Heart left ventricle (tissue), 16 donors: ENCODE results near the gene BMP10. TPM values are rescaled to one million over a fixed set of nuclear protein-coding genes. Genes with fewer than 3 reads are reported as not detected.

Experiments used
- ATAC-seq, 4 donors: fragments of 200-7000 bp; cut with Tn5 transposase; one replicate each; pipeline ENCODE4 v1.9.1; 2020 to 2022; ENCODE audit warnings: moderate library complexity in 4 of 4, mild to moderate bottlenecking in 3 of 4, moderate number of reproducible peaks in 1 of 4
- DNase-seq, 5 donors: peaks; one replicate each; pipeline ENCODE4 v3.0.0-alpha.2; 2020
- H3K27ac ChIP-seq, 12 donors: fragments of 200-600 bp; sonication (generic) in 4 of 12; one replicate each; pipeline versions ENCODE4 v1.5.0 to v1.8.0; 2016 to 2022; ENCODE audit warnings: mild to moderate bottlenecking in 2 of 12
- H3K27me3 ChIP-seq, 9 donors: fragments of 200-600 bp; sonication (generic) in 2 of 9; one replicate each; pipeline versions ENCODE4 v1.5.1 to v1.8.0; 2016 to 2022; ENCODE audit warnings: mild to moderate bottlenecking in 3 of 9
- H3K36me3 ChIP-seq, 9 donors: fragments of 200-600 bp; sonication (generic) in 2 of 9; one replicate each; pipeline versions ENCODE4 v1.5.0 to v1.8.0; 2018 to 2022; ENCODE audit warnings: mild to moderate bottlenecking in 2 of 9
- H3K4me1 ChIP-seq, 12 donors: fragments of 200-600 bp; sonication (generic) in 4 of 12; one replicate each; pipeline versions ENCODE4 v1.5.0 to v1.8.0; 2016 to 2022; ENCODE audit warnings: mild to moderate bottlenecking in 3 of 12
- H3K4me3 ChIP-seq, 12 donors: fragments of 200-600 bp; sonication (generic) in 4 of 12; one replicate each; pipeline versions ENCODE4 v1.5.0 to v1.8.0; 2017 to 2022; ENCODE audit warnings: mild to moderate bottlenecking in 9 of 12, moderate library complexity in 4 of 12
- H3K9me3 ChIP-seq, 12 donors: fragments of 200-600 bp; sonication (generic) in 4 of 12; one replicate each; pipeline versions ENCODE4 v1.5.0 to v1.8.0; 2016 to 2022; ENCODE audit warnings: mild to moderate bottlenecking in 1 of 12
- POLR2A ChIP-seq, 2 donors: fragments of 450-650 bp; IDR thresholded peaks; one replicate each; pipeline ENCODE4 v1.6.1; 2017; ENCODE audit warnings: antibody characterized with exemption in 2 of 2, mild to moderate bottlenecking in 2 of 2, moderate library complexity in 2 of 2
- WGBS, 4 donors: extraction: QIAGEN DNeasy Blood & Tissue Kit in 2 of 4; methylation state at CpG; one replicate each; pipeline versions ENCODE4 v1.1.5 to v1.1.7; 2013 to 2018; 5-methylcytosine and 5-hydroxymethylcytosine counted together
- intact Hi-C, 10 donors: fragments of 100-400 bp; cut with DNase I; formaldehyde crosslinking; loops; one replicate each; pipeline versions ENCODE4 v1.11.1 to v1.14.2; 2022
- polyA plus RNA-seq, 2 donors: library from polyadenylated mRNA; stranded (reverse); fragments of 200-250 nt; gene quantifications; one replicate each; pipeline ENCODE4 v1.2.3, GENCODE V29; 2013
- total RNA-seq, 9 donors: library from RNA; depleted of rRNA in 2 of 9; stranded (reverse); fragments of >200 nt in 2 of 9; fragmentation: NEBNext Ultra II Directional in 3 of 9; extraction: Animal tissue kit (Norgen Biotek cat#: 25700) in 3 of 9; gene quantifications; one replicate each; pipeline versions ENCODE4 v1.1.0 to v1.2.4, GENCODE V29; 2016 to 2023
- TF ChIP-seq, protein P1 (sequence below), 12 donors: fragments of 200-600 bp; sonication (generic) in 4 of 12; IDR thresholded peaks; one replicate each; pipeline versions ENCODE4 v1.5.0 to v1.8.0; 2018 to 2022; ENCODE audit warnings: antibody characterized with exemption in 12 of 12, mild to moderate bottlenecking in 5 of 12
- donor health status: ischemic (EF 13 %, LVEDD 7.1; RV severe dilation, severe dysfunction).
- donor health status: healthy with polysubstance abuse.
- donor health status: DM: no; HTN: yes; CAD: no.
- donor health status: DM: no; HTN: no; CAD: no.
- donor health status: ischemic (EF 25% LVEDD 6.9; RV normal size, moderate dysfunction).
- donor health status: ischemic (EF 25% LVEDD 5.7; RV mildly dilated, moderate dysfunction).
- donor health status: healthy.
- donor health status: DM: yes; HTN: yes; CAD: no.
- donor health status: ischemic (EF 35%, LVEDD 5.7; RV mildly dilated, moderate dysfunction).
- donor health status: nonischemic (EF 11% LVEDD 7.7; RV severe dilation, severe dysfunction).
- donor health status: DM: yes; HTN: yes; CAD: no.
- donor health status: PGD.
- donor health status: ischemic (EF 29% LVEDD 5.4; RV normal size, mild dysfunction).
- donor health status: nonischemic (EF 23%, LVEDD 6.1; RV moderate dilation, normal function).

Gene BMP10
- total and polyA plus RNA-seq, 11 donors = 0.15 to 5.9 (median 1.7) TPM; not detected in 7

DNA sequence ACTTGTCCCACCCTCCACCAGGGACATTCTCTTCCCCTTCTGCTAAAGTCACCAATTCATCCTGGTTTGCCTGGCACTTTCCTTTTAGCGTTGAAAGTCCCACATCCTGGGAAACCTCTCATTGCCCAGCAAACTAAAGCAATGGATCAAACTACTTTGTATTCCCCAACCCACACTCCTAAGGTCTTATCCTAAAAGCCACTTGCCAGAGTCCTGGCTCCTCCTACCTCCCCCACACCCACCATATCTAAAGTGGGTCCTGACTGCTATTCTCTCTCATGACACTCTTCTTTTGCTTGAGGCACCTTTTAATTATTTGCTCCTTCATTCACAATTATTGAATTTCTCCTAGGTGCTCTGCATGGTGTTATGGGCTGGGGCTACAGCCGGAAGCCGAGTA is 40.9 kb upstream of the BMP10 start:
- peaks cover 0 to 54% (median 8%) of the 10 kb centered on the region in 12 donors for H3K4me1 ChIP-seq
- TF ChIP-seq, protein P1, sequence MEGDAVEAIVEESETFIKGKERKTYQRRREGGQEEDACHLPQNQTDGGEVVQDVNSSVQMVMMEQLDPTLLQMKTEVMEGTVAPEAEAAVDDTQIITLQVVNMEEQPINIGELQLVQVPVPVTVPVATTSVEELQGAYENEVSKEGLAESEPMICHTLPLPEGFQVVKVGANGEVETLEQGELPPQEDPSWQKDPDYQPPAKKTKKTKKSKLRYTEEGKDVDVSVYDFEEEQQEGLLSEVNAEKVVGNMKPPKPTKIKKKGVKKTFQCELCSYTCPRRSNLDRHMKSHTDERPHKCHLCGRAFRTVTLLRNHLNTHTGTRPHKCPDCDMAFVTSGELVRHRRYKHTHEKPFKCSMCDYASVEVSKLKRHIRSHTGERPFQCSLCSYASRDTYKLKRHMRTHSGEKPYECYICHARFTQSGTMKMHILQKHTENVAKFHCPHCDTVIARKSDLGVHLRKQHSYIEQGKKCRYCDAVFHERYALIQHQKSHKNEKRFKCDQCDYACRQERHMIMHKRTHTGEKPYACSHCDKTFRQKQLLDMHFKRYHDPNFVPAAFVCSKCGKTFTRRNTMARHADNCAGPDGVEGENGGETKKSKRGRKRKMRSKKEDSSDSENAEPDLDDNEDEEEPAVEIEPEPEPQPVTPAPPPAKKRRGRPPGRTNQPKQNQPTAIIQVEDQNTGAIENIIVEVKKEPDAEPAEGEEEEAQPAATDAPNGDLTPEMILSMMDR (IDR thresholded peaks at IDR 0.05) = no peak
- TF ChIP-seq POLR2A (IDR thresholded peaks at IDR 0.05) = no peak
- intact Hi-C loops = loop anchor here in 8 of 10 donors (5.0 kb wide), 4 partner anchors 70 to 205 kb away; no protein-coding TSS in a partner anchor
- H3K27ac ChIP-seq = no peak overlapping the region
- no peaks in the 10 kb centered on the region for H3K9me3 ChIP-seq
- H3K36me3 ChIP-seq = no peaks in the 10 kb centered on the region
- no peak overlapping the region for H3K4me3 ChIP-seq
- DNase-seq = no peak
- no peak for ATAC-seq
- no peaks in the 10 kb centered on the region for H3K27me3 ChIP-seq
- WGBS, 4 donors = 91 to 94% (median 92%) methylated on average over 3 of the region's 3 CpGs

DNA sequence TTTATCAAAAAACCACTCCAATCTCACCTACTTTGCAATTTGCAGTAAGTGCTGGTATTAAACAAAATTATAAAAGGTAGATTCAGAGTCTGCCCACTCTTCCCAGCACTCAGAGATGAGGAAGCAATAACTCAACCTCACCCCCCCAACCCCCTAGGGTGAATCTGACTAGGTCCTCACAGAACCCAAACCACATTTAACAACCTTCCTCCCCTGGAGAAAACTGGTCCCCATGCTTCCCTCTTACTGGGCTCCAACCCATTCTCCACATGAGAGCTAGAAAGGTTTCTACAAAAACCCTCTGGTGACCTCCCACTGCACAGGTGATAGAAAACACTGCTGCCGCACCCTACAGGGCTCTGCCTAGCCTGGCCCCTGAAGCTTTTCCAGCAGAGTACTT is 40.5 kb upstream of the BMP10 start:
- H3K36me3 ChIP-seq = no peaks in the 10 kb centered on the region
- H3K27ac ChIP-seq = no peak overlapping the region
- no peak for DNase-seq
- no peaks in the 10 kb centered on the region for H3K27me3 ChIP-seq
- no peaks in the 10 kb centered on the region for H3K9me3 ChIP-seq
- TF ChIP-seq, protein P1 (IDR thresholded peaks at IDR 0.05) = no peak
- no peak for TF ChIP-seq POLR2A (IDR thresholded peaks at IDR 0.05)
- intact Hi-C loops = loop anchor here in 9 of 10 donors (1.0 to 5.0 kb wide), 7 partner anchors 69 to 204 kb away; no protein-coding TSS in a partner anchor
- H3K4me1 ChIP-seq = peaks cover 0 to 54% (median 8%) of the 10 kb centered on the region in 12 donors
- 79 to 99% (median 92%) methylated on average over 1 of the region's 1 CpG for WGBS, 4 donors
- ATAC-seq = no peak
- no peak overlapping the region for H3K4me3 ChIP-seq

DNA sequence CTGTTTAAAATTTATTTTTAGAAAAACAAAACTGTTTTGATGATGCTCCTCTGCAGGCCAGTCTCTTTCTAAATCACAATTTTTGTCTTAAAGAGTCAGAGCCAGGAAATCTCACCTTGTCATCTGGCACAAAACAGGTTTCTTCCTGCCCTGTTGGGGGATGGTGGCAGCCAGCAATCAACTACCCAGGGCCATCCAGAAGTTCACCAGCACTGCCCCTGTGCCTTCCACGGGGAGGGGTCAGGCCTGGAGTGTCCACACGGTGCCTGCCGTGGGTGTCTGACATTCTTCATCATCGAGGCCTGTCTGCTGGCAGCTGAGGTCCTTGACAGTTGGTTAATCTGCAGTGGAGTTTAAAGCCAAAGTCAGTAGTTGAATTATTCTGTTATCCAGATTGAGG is 40.0 kb upstream of the BMP10 start:
- H3K27me3 ChIP-seq = no peaks in the 10 kb centered on the region
- intact Hi-C loops = loop anchor here in 9 of 10 donors (1.0 to 5.0 kb wide), 7 partner anchors 69 to 204 kb away; no protein-coding TSS in a partner anchor
- H3K27ac ChIP-seq = no peak overlapping the region
- TF ChIP-seq, protein P1 (IDR thresholded peaks at IDR 0.05) = no peak
- TF ChIP-seq POLR2A (IDR thresholded peaks at IDR 0.05) = no peak
- H3K4me1 ChIP-seq = peaks cover 0 to 54% (median 8%) of the 10 kb centered on the region in 12 donors
- ATAC-seq (no peak), DNase-seq (no peak)
- H3K4me3 ChIP-seq = no peak overlapping the region
- no peaks in the 10 kb centered on the region for H3K36me3 ChIP-seq
- 40 to 77% (median 55%) methylated on average over 4 of the region's 4 CpGs for WGBS, 4 donors
- no peaks in the 10 kb centered on the region for H3K9me3 ChIP-seq

DNA sequence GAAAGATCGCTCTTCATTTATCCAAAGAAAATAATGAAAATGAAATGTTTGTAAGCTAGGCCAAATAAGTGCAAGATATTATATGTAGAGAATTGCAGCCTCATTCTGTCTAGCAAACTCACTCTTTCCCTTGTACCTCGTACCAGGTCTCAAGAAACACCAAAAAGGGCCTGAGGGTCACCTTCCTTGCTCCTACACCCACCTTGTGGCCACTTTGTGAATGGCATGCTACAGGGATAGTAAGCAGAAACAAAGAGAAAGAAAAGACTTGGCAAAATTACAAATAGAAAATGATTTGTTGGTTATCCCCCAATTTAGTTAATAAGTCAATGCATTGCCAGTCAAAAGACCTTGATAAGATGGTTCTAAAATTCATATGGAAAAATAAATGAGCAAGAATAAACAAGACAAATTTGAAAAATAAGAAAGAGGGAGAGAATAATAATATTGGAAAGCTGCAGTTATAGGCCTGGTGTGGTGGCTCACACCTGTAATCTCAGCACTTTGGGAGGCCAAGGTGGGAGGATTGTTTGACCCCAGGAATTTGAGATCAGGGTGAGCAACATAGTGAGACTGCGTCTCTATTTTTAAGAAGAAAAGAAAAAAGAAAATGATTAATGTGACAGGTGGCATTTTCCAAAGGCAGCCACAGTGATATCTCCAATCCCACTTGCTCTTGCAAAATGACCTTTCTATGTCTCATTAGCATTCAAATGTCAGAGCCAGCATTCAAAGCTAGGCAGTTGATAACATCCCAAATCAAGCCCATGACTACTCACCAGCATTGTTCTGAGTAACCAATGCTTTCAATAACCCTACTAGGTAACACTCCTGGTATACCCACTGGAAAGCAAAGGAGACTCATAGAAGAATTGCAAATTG is 38.8 kb upstream of the BMP10 start:
- ATAC-seq (peak in 3 of 4 donors; percentile 66 to 76 (median 74)), DNase-seq (peak in 4 of 5 donors; percentile 46 to 68 (median 63))

More for the DNA sequence above, 38.8 kb upstream of the BMP10 start:
- Histone ChIP-seq H3K36me3 (no peaks in the 10 kb centered on the region), H3K27ac (no peak overlapping the region), H3K27me3 (no peaks in the 10 kb centered on the region), H3K9me3 (no peaks in the 10 kb centered on the region), H3K4me3 (no peak overlapping the region), H3K4me1 (peaks cover 0 to 54% (median 8%) of the 10 kb centered on the region in 12 donors)
- 66 to 71% (median 67%) methylated on average over 3 of the region's 3 CpGs for WGBS, 4 donors
- intact Hi-C loops = loop anchor here in 9 of 10 donors (2.0 to 5.0 kb wide), 9 partner anchors 68 to 443 kb away; partner anchors contain the start of genes APLF (in 1 of the 9) and FBXO48 (in 1 of the 9)
- TF ChIP-seq, protein P1 (IDR thresholded peaks at IDR 0.05) = peak; percentile 86 to 95 (median 93)
- no peak for TF ChIP-seq POLR2A (IDR thresholded peaks at IDR 0.05)
